ENCODE measurements around the gene NXN.

NXN gene

DNA sequence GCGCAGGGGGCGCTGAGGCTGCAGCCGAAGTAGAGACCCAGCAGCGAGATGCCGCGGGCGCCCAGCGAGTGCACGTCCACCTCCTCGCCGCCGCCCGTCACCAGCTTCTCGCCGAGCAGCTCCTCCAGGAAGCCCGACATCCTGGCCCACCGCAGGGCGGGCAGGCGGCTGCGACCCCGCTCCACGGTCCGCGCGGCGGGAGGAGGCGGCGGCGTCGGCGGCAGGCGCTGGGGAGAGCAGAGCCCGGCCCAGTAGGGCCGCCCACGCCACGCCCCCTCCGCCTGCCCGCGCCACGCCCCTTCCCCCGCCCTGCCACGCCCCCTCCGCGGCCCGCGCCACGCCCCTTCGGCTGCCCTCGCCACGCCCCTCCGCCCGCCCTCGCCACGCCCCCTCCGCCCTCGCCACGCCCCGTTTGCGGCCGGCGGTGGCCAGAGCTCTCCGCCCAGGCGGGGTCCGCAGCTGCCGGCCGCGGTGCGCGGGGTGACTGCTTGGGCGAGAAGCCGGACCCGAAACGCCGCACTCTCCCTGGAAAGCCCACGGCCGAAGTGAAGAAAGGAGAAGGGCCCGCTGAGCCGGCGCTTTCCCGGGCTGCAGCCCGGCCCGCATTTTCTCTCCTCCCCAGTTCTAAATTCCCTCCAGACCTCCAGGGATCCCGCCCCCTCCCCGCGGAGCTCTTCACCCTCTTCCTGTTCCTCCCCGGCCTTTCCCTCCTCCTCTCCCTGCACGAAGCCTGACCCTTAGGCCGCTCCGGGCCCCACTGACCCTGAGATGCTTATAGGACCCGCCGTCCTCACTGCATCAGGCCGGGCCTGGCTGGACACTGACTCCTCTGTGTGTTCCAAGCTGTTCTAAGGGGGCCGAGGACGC, at the start of gene NXN:
Gene NXN, minus strand, starts transcription at position 238 of the 867 bp plus-strand sequence.
- Histone ChIP-seq H3K9ac (ENCODE audit: insufficient read length, low read depth) (peak within 1 kb of the TSS; percentile 92), H3K36me3 (ENCODE audit: insufficient read depth, insufficient read length, low read length) (peaks cover 19% of the 10 kb centered on the region), H3K4me3 (ENCODE audit: insufficient read length, low read depth) (peak within 1 kb of the TSS; percentile 70), H3K27me3 (ENCODE audit: insufficient read depth, insufficient read length) (no peaks in the 10 kb centered on the region), H3K9me3 (ENCODE audit: insufficient read depth, low read length) (no peaks in the 10 kb centered on the region), H3K4me1 (ENCODE audit: insufficient read depth, insufficient read length) (no peaks in the 10 kb centered on the region)
- DNase-seq (ENCODE audit: low read depth, low spot score), result peak; percentile 32
- TF ChIP-seq ZNF274 (IDR thresholded peaks at IDR 0.05; ENCODE audit: low read depth, low read length) (no peak), SUZ12 (IDR thresholded peaks at IDR 0.05; ENCODE audit: extremely low read depth, insufficient read depth, insufficient read length) (no peak), YY1 (IDR thresholded peaks at IDR 0.05; ENCODE audit: insufficient read depth, insufficient read length) (no peak)

DNA sequence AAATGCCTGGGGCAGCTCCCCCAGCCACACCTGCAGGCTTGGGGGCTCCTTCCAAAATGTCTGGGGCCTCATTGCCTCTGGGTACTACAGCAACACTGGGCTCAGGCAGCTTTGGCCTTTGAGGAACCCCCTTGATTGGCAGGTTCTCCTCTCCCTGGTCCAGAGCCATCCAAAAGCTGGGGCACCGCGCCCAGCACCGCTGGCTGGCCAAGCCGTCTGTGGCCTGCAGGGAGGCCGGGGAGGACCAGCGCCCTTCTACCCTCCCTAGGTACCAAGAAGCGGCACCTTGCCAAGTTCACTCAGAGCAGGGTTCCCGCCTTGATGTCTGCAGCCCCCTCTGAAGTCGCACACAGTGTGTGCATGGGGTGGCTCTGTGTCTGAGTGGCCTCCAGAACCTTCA, 47.5 kb upstream of the NXN start:
- Histone ChIP-seq H3K4me3 (ENCODE audit: insufficient read length, low read depth) (no peak overlapping the region), H3K36me3 (ENCODE audit: insufficient read depth, insufficient read length, low read length) (peaks cover 3% of the 10 kb centered on the region), H3K4me1 (ENCODE audit: insufficient read depth, insufficient read length) (peaks cover 6% of the 10 kb centered on the region), H3K9ac (ENCODE audit: insufficient read length, low read depth) (no peak overlapping the region), H3K27me3 (ENCODE audit: insufficient read depth, insufficient read length) (no peaks in the 10 kb centered on the region), H3K9me3 (ENCODE audit: insufficient read depth, low read length) (no peaks in the 10 kb centered on the region)
- no peak for TF ChIP-seq ZNF274 (IDR thresholded peaks at IDR 0.05; ENCODE audit: low read depth, low read length)
- no peak for TF ChIP-seq YY1 (IDR thresholded peaks at IDR 0.05; ENCODE audit: insufficient read depth, insufficient read length)
- TF ChIP-seq SUZ12 (IDR thresholded peaks at IDR 0.05; ENCODE audit: extremely low read depth, insufficient read depth, insufficient read length), result no peak
- no peak for DNase-seq (ENCODE audit: low read depth, low spot score)

DNA sequence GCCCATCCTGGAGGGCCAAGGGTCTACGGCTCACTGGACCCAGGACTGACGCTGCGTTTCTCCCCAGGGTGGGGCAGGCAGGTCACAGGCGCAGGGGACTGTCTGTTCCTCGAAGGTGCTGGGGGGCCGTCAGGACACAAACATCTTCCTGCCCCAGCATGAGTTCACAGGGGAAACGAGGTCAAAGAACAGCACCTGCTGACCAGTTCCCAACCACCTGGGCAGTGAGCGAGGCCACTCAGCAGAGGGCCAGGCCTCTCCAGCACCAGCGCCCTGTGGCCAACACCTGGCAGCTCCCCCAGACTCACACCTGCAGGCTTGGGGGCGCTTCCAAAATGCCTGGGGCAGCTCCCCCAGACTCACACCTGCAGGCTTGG, 47.0 kb upstream of the NXN start:
- TF ChIP-seq SUZ12 (IDR thresholded peaks at IDR 0.05; ENCODE audit: extremely low read depth, insufficient read depth, insufficient read length) (no peak), YY1 (IDR thresholded peaks at IDR 0.05; ENCODE audit: insufficient read depth, insufficient read length) (no peak), ZNF274 (IDR thresholded peaks at IDR 0.05; ENCODE audit: low read depth, low read length) (no peak)
- DNase-seq (ENCODE audit: low read depth, low spot score), result no peak
- H3K27me3 ChIP-seq (ENCODE audit: insufficient read depth, insufficient read length), result no peaks in the 10 kb centered on the region
- H3K9ac ChIP-seq (ENCODE audit: insufficient read length, low read depth), result no peak overlapping the region
- H3K9me3 ChIP-seq (ENCODE audit: insufficient read depth, low read length), result no peaks in the 10 kb centered on the region
- H3K36me3 ChIP-seq (ENCODE audit: insufficient read depth, insufficient read length, low read length), result peaks cover 3% of the 10 kb centered on the region
- H3K4me3 ChIP-seq (ENCODE audit: insufficient read length, low read depth), result no peak overlapping the region
- peaks cover 6% of the 10 kb centered on the region for H3K4me1 ChIP-seq (ENCODE audit: insufficient read depth, insufficient read length)

DNA sequence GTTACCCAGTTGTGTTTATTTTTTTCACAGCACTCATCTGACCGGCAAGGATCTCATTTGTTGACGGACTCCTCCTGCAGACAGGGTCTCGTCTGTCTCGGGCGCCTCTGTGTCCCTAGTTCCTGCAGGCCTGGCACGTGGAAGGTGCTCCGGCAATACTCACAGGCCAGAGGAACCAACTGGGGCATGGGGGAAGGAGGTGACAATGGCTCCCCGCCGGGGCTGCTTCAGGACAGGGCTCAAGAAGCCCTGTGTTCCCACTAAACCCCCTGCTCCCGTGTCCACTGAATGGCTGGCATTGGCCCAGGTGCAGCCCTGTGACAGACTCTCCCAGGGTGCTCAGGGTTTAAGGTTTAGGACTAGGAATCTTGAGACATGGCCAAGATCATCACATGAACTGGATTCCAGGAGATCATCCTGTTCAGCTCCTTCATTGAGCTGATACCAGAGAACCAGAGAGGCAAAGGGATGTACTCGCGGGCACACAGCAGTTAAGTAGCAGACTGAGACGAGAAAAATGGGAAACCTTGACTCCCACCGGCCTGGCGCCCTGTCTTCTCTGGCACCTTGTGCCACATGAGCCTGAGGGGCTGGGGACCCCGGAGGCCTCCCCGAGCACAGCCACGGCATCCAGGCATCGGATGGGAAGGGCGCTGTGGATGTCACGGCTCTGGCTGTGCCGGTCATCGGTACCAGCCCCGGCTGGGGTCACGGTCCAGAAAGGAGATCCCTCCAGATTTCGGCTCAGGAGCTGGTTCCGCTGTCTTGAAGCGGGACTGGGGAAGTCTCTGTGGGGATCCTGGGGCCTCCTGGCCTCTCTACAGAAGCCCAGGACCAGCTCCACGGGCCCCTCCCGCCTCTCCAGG, 46.4 kb upstream of the NXN start:
- no peaks in the 10 kb centered on the region for H3K27me3 ChIP-seq (ENCODE audit: insufficient read depth, insufficient read length)
- no peak overlapping the region for H3K4me3 ChIP-seq (ENCODE audit: insufficient read length, low read depth)
- DNase-seq (ENCODE audit: low read depth, low spot score), result no peak
- peaks cover 4% of the 10 kb centered on the region for H3K4me1 ChIP-seq (ENCODE audit: insufficient read depth, insufficient read length)
- peaks cover 3% of the 10 kb centered on the region for H3K36me3 ChIP-seq (ENCODE audit: insufficient read depth, insufficient read length, low read length)
- no peaks in the 10 kb centered on the region for H3K9me3 ChIP-seq (ENCODE audit: insufficient read depth, low read length)
- TF ChIP-seq YY1 (IDR thresholded peaks at IDR 0.05; ENCODE audit: insufficient read depth, insufficient read length) (no peak), SUZ12 (IDR thresholded peaks at IDR 0.05; ENCODE audit: extremely low read depth, insufficient read depth, insufficient read length) (no peak), ZNF274 (IDR thresholded peaks at IDR 0.05; ENCODE audit: low read depth, low read length) (no peak)
- no peak overlapping the region for H3K9ac ChIP-seq (ENCODE audit: insufficient read length, low read depth)

DNA sequence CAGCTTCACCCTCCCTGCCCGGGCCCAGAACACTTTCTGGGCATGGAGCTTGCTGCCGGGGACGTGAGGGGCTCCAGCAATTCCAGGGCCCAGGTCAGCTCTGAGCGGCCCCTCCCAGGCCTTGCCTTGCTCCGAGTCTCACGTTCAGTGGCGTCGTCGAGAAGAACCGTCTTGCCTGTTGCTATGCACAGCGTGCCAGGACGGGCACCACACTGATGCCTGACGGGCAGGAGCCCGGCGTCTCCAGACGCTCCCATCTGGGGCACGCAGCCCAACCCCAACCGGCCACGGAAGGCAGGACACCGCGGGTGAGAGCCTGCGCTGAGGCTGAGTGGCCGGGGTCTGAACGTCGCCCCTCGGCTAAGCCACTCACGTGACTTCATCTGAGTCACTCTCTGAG, 44.5 kb upstream of the NXN start:
- H3K36me3 ChIP-seq (ENCODE audit: insufficient read depth, insufficient read length, low read length), result peaks cover 3% of the 10 kb centered on the region
- no peak for DNase-seq (ENCODE audit: low read depth, low spot score)
- peak overlapping the region; percentile 10 for H3K9ac ChIP-seq (ENCODE audit: insufficient read length, low read depth)
- peaks cover 7% of the 10 kb centered on the region for H3K4me1 ChIP-seq (ENCODE audit: insufficient read depth, insufficient read length)
- H3K9me3 ChIP-seq (ENCODE audit: insufficient read depth, low read length), result no peaks in the 10 kb centered on the region
- TF ChIP-seq ZNF274 (IDR thresholded peaks at IDR 0.05; ENCODE audit: low read depth, low read length), result no peak
- TF ChIP-seq YY1 (IDR thresholded peaks at IDR 0.05; ENCODE audit: insufficient read depth, insufficient read length), result no peak
- no peak for TF ChIP-seq SUZ12 (IDR thresholded peaks at IDR 0.05; ENCODE audit: extremely low read depth, insufficient read depth, insufficient read length)
- H3K4me3 ChIP-seq (ENCODE audit: insufficient read length, low read depth), result no peak overlapping the region
- no peaks in the 10 kb centered on the region for H3K27me3 ChIP-seq (ENCODE audit: insufficient read depth, insufficient read length)

DNA sequence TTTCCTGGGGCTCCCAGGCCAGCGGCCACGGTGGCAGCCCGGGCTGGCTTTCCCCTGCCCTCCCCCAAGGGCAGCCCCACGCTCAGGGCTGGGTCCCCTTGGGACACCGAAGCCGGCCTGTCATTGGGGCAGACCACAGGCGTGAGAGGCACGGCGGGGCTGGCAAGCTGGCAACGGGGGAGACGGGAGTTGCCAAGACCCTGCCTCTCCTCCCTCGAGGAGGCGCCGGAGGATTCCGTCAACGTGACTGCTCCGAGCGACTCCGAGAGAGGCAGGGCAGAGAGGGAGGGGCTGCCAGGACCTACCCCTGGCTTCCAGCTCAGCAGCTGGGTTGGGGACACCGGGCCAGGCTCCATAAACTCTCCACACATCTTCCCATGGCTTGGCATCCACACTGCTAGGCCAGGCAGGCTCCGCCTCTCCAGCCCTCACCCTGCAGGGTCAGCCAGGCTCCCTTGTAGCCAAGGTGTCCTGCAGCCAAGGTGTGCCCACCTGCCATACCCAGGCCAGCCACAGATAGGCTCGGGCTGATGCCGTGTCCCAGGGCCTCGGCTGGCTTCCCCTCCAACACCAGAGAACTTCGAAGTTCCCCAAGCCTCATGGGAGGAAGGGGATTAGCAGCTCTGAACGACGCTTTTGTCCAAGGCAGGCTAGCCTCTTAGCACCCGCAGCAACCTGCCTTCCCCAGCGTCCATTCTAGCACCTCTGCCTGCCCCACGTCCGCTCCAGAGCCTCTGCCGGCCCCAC, 42.9 kb upstream of the NXN start:
- Histone ChIP-seq H3K4me3 (ENCODE audit: insufficient read length, low read depth) (no peak overlapping the region), H3K27me3 (ENCODE audit: insufficient read depth, insufficient read length) (no peaks in the 10 kb centered on the region), H3K9me3 (ENCODE audit: insufficient read depth, low read length) (no peaks in the 10 kb centered on the region), H3K4me1 (ENCODE audit: insufficient read depth, insufficient read length) (peaks cover 9% of the 10 kb centered on the region), H3K36me3 (ENCODE audit: insufficient read depth, insufficient read length, low read length) (peaks cover 3% of the 10 kb centered on the region), H3K9ac (ENCODE audit: insufficient read length, low read depth) (no peak overlapping the region)
- DNase-seq (ENCODE audit: low read depth, low spot score), result no peak
- no peak for TF ChIP-seq SUZ12 (IDR thresholded peaks at IDR 0.05; ENCODE audit: extremely low read depth, insufficient read depth, insufficient read length)
- no peak for TF ChIP-seq YY1 (IDR thresholded peaks at IDR 0.05; ENCODE audit: insufficient read depth, insufficient read length)
- no peak for TF ChIP-seq ZNF274 (IDR thresholded peaks at IDR 0.05; ENCODE audit: low read depth, low read length)

All from NT2/D1 (cell line).